ENCODE results near the gene NDUFS5. TPM values are rescaled to one million over a fixed set of nuclear protein-coding genes. Genes with fewer than 3 reads are reported as not detected.
"Not testable (repeated sequence)": the region's sequence is repeated elsewhere in the genome, so short reads cannot be mapped to it uniquely, and the experiment has no call there.

The NDUFS5 gene
- polyA plus RNA-seq, 3 donors, result 338 to 391 (median 365) TPM

DNA sequence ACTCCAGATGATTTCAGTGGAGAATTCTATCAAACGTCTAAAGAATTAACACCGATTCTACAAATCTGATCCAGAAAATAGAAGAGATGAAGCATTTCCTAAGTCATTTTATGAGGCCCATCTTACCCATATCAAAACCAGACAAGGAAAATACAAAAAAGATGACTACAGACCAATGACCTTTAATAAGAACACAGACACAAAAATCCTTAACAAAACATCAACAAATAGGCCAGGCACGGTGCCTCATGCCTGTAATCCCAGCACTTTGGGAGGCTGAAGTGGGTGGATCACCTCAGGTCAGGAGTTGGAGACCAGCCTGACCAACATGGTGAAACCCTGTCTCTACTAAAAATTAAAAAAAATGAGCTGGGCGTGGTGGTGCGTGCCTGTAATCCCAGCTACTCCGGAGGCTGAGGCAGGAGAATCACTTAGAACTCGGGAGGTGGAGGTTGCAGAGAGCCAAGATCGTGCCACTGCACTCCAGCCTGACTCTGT is 29.1 kb downstream of the NDUFS5 start:
- not testable (repeated sequence) for DNase-seq (ENCODE audit: low read depth in 3 of 3, low spot score in 2 of 3)

DNA sequence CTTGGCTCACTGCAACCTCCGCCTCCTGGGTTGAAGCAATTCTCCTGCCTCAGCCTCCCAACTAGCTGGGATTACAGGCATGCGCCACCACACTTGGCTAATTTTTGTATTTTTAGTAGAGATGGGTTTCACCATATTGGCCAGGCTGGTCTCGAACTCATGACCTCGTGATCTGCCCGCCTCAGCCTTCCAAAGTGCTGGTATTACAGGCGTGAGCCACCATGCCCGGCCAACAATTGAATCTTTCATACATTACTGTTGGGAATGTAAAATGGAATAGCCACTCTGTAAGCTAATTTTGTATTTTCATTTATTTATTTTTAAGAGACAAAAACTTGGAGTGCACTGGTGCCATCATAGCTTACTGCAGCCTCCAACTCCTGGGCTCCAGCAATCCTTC is 35.4 kb downstream of the NDUFS5 start:
- DNase-seq (ENCODE audit: low read depth in 3 of 3, low spot score in 2 of 3), result not testable (repeated sequence)

DNA sequence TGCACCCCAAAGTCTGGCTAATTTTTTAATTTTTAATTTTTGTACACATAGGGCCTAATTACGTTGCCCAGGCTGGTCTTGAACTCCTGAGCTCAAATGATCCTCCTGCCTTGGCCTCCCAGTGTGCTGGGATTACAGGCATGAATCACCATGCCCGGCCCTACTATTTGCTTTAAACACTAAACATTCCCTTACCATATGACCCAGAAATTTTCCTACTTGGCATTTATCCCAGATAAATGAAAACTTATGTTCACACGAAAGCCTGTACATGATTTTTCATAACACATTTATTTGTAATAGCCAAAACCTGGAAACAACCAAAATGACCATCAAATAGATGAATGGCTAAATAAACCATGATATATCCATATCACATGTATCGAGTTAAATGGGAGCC is 35.8 kb downstream of the NDUFS5 start:
- DNase-seq (ENCODE audit: low read depth in 3 of 3, low spot score in 2 of 3), result no peak

DNA sequence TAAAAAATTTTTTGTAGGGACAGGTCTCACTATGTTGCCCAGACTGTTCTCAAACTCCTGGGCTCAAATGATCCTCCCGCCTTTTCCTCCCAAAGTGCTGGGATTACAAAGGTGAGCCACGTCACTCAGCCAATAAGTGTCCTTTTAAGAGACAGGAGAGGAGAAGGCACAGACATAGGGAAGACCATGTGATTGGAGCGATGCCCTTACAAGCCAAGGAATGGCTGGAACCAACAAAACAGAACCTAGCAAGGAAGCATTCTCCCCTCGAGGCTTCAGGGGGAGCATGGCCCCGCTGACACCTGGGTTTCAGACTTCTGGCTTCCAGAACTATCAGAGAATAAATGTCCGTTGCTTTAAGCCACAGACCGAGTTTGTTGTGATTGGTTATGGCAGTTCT is 37.0 kb downstream of the NDUFS5 start:
- no peak for DNase-seq (ENCODE audit: low read depth in 3 of 3, low spot score in 2 of 3)

DNA sequence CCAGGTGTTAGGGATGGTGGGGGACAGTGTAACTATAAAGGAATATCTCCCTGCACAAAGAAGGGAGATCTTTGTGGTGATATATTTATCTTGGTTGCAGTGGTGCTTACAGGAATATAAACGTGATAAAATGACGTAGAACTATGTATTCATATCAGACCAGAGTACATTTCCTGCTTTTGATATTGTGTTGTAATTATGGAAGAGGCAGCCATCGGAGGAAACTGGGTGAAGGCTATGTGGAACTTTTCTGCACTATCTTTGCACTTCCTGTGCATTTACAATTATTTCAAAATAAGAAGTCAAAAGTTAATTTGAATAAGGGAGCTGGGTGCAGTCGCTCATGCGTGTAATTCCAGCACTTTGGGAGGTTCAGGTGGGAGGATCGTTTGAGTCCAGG is 37.6 kb downstream of the NDUFS5 start:
- DNase-seq (ENCODE audit: low read depth in 3 of 3, low spot score in 2 of 3), result no peak

DNA sequence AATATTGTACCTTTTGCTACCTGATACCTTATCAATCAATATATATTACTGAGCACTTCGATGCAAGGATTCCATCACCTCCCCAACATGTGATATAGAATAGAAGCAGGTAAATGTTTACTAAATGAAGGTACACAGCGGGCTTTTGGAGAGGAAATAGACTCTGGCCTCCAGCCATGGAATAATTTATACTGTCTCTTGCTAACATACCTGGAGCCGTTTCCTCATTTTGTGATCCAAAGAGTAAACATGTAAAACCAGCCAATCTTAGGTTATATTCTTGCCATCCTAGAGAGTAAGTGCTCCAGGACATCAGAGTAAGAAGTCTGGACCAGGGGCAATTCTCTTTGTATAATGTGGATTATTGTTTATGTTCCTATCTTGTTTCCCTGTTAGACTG is 39.4 kb downstream of the NDUFS5 start:
- DNase-seq (ENCODE audit: low read depth in 3 of 3, low spot score in 2 of 3), result no peak

GRCh38 chr1:39068227-39068626 is 42.1 kb downstream of the NDUFS5 start:
- DNase-seq (ENCODE audit: low read depth in 3 of 3, low spot score in 2 of 3), result not testable (repeated sequence)

GRCh38 chr1:39071557-39071956 is 45.4 kb downstream of the NDUFS5 start:
- DNase-seq (ENCODE audit: low read depth in 3 of 3, low spot score in 2 of 3), result not testable (repeated sequence)

DNA sequence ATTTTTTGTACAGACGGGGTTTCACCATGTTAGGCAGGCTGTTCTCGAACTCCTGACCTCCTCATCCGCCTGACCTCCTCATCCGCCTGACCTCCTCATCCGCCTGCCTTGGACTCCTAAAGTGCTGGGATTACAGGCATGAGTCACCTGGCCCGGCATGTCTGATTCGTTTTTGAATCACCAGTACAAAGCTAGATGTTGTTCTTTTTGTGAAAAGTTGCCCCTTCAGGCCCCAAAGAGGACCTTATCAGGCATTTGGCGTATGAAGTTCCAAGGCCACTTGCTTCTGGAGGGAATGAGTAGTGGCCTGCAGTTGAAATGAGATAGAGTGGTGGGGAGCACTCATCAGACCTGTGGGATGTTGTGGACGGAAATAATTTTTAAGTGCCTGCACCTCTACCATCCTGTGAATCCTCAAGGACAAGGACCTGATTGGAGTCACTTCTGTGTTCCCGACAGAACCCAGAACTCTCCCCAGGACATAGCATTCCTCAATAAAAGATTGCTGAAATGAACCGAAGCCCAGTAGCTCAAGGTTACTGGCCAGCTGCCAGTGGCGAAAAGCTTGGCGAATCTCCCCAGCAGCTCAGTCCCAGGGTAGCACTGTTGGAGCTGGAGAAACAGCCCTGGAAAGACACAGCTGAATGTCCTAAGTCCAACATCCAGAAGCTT is 50.1 kb downstream of the NDUFS5 start:
- DNase-seq (ENCODE audit: low read depth in 3 of 3, low spot score in 2 of 3), result no peak

- DNase-seq (ENCODE audit: low read depth in 3 of 3, low spot score in 2 of 3), result no peak
These were observed 50.6 kb downstream of the NDUFS5 start for GRCh38 chr1:39076799-39077148.

GRCh38 chr1:39080269-39080826 is 54.2 kb downstream of the NDUFS5 start:
- DNase-seq (ENCODE audit: low read depth in 3 of 3, low spot score in 2 of 3), result no peak

DNA sequence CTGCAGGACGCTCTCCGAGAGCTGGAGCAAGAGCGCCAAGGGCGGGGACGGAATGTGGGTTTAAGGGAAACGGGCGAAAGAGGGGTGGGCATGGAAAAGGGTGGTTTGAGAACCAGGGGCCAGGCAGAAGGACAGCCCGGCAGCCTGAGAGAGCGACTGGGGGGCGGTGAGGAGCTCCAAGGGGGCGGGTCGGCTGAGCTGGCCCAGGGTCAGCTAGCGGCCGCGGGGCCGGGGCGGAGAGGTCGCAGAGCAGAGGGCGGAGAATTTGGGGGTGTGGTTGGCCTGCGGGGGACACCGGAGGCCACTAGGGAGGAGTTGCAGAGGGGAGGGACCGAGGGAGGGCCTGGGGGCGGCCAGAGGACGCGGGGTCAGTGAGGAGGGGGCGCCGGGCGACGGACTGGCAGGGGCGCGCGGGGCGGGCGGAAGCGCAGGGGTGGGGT is 54.7 kb downstream of the NDUFS5 start:
- DNase-seq (ENCODE audit: low read depth in 3 of 3, low spot score in 2 of 3), result no peak

DNA sequence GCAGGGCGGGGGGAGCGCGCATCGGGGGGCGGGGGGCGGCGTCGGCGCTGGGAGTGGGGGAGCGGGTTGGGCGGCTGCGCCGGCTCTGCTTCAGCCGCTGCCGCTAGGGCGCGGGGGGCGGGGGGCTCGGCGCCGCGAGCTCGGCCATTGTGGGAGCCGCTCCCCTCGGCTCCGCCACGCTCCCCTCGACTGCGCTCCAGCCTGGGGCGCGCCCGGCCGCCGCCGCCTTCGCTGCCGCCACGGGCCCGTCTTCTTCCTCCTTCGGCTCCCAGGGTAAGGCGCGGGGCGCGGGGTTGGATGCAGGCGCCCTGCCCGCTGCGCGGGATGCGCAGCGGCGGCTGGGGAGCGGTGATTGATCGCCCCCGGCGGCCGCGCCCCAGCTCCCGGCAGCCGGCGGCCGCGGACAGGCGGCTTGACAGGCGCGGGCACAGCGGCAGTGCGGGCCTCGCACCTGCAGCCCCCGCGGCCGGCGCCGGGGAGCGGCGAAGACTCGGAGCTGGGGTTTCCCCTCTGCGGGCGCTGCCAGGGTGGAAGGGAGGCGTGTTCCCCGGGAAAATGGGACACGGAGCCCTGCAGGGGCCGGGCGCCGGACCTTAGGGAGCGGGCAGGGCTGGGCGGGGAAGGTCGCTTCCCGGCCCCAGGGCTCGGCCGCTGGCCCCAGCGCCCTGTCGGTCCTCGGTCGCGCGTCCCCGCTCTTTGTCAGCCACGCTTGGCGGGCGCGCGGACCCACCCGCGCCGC is 55.3 kb downstream of the NDUFS5 start:
- DNase-seq (ENCODE audit: low read depth in 3 of 3, low spot score in 2 of 3), result no peak

GRCh38 chr1:39082010-39082799 is 56.1 kb downstream of the NDUFS5 start:
- no peak for DNase-seq (ENCODE audit: low read depth in 3 of 3, low spot score in 2 of 3)

DNA sequence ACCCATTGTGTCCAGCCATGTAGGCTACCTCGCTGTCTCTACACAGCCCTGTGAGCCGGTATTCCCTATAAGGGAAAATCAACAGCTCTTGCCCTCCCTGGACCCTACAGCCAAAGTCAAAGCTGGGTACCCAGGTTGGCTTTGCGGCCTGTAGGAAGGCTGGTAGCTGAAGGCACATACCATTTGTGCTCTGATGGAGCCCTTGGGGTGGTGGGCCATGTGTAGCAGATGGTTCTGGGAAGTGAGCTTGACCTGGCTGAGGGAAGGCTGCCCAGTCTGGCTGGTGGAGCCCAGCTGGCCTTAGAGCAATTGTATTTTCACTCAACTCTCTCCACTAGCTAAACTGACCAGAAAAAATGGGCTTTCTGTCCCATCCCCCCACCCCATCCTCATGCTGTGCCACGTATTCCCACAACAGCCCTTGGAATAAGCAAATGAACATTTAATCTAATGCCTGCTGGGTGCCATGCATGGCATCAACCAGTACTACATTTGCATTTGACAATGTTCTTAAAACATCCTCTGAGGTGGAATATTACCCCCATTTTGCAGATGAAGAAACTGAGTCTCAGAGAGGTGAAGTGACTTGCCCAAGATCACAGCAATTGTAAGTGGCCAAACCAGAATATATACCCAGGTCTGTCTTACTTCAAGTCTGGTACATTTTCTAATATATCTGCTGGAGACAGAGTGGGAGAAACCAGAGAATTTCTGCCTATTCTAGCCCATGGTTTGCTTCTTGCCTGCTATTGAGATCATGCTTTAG is 56.8 kb downstream of the NDUFS5 start:
- no peak for DNase-seq (ENCODE audit: low read depth in 3 of 3, low spot score in 2 of 3)

GRCh38 chr1:39084191-39084590 is 58.0 kb downstream of the NDUFS5 start:
- DNase-seq (ENCODE audit: low read depth in 3 of 3, low spot score in 2 of 3), result no peak
